GM12878 (cell line): Measurements from ENCODE around the gene LRRN1. TPM values are rescaled to one million over a fixed set of nuclear protein-coding genes. Genes with fewer than 3 reads are reported as not detected.

Experiments used
- DPF2 ChIP-seq: fragments of 450-650 bp; IDR thresholded peaks from 2 replicates; pipeline ENCODE4 v1.6.1; 2017; ENCODE audit warnings: mild to moderate bottlenecking
- ZNF217 ChIP-seq: fragments of 450-650 bp; IDR thresholded peaks from 2 replicates; pipeline ENCODE4 v1.6.1; 2017; ENCODE audit warnings: antibody characterized with exemption, mild to moderate bottlenecking
- ZZZ3 ChIP-seq: IDR thresholded peaks from 2 replicates; pipeline ENCODE4 v1.6.1; 2011; ENCODE audit warnings: low read depth; ENCODE audit not compliant: control insufficient read depth, insufficient read length
- polyA plus RNA-seq, 11 experiments: library from polyadenylated mRNA; depleted of rRNA in 4 of 11; unstranded in 6 of 11; stranded (reverse) in 5 of 11; fragments of >200 nt; fragmentation: Nextera tagmentation in 4 of 11; fragmentation: Illumina TruSeq in 1 of 11; extraction: Ambion mirVana in 4 of 11; extraction: Trizol in 1 of 11; gene quantifications; 1 replicate in 1 of 11; 2 replicates in 10 of 11; pipeline versions ENCODE4 v1.2.1 to v1.2.3, GENCODE V29; 2011 to 2016; ENCODE audit warnings: inconsistent platforms in 2 of 11, missing spikeins in 2 of 11, low read depth in 1 of 11
- total RNA-seq, 4 experiments: library from RNA; depleted of rRNA in 3 of 4; stranded (reverse); fragments of >200 nt in 3 of 4; fragmentation: Illumina TruSeq in 1 of 4; extraction: Trizol in 1 of 4; gene quantifications; 2 replicates each; pipeline versions ENCODE4 v1.2.1 to v1.2.3, GENCODE V29; 2013 to 2021

The LRRN1 gene
- total and polyA plus RNA-seq, 10 of the 15 experiments (the other 5 are each of a cell fraction or from before 2014, with no cell fraction given), result 0.01 to 0.04 TPM; not detected in 8

- no peak for TF ChIP-seq ZZZ3
- no peak for TF ChIP-seq DPF2
- TF ChIP-seq ZNF217, result no peak
Measured at GRCh38 chr3:3893590-3893989, 94.4 kb downstream of the LRRN1 start (continued).
